Panc1 (cell line): Measurements from ENCODE around the gene TSKS.

Experiments used
- POLR2AphosphoS5 ChIP-seq: IDR thresholded peaks from 2 replicates; pipeline ENCODE4 v1.6.1; 2012; ENCODE audit warnings: mild to moderate bottlenecking, low read depth, low read length, moderate library complexity
- TCF7L2 ChIP-seq: IDR thresholded peaks from 2 replicates; pipeline ENCODE4 v1.6.1; 2011; ENCODE audit warnings: mild to moderate bottlenecking, low read depth, low read length, inconsistent platforms
- TF ChIP-seq, protein P1 (sequence below): fragments of 450-650 bp; IDR thresholded peaks from 2 replicates; pipeline ENCODE4 v1.5.1; 2017; ENCODE audit warnings: mild to moderate bottlenecking
- TF ChIP-seq, protein P2 (sequence below), 2 experiments: IDR thresholded peaks; 2 replicates each; pipeline ENCODE4 v1.6.1; 2011 to 2012; ENCODE audit warnings: low read depth in 2 of 2, control low read depth in 1 of 2, low read length in 1 of 2, mild to moderate bottlenecking in 1 of 2, moderate library complexity in 1 of 2; ENCODE audit not compliant: insufficient read depth in 1 of 2

DNA sequence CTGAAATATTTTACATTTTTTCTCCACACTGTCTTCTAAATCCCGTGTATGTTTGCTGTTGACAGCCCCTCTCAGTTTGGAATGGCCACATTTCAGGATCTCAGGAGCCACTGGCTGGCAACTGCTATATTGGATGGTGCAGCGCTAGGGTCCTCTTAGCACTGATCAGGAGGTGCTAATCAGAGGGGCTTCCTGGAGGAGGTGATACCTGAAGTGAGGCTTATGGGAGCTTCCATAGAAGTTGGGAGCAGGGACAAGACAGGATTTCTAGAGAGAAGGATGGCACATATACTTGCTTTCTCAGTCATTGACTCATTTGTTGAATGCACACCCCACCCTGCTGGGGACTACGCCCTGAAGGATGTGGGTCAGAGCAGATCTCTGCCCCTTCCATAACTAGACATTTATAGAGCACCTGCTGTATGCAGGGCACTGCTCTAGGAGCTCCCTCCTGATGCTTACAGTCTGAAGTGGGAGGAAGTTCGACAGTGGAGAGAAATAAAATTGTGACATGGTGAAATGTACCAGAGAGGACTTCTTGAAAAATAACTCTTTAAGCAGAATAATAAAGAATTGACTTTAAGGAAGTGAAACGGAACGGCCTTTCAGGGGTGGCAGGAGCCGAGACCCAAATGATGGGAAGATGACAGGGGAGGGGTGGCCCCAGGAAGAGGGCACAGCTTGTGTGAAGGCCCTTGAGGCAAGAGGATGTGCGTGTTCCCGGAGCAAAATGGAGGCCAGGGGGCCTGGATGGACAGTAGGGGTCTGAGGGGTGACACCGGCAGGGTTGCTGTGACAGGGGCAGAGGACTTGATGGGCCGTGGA, 16.8 kb upstream of the TSKS start:
- TF ChIP-seq, protein P1, sequence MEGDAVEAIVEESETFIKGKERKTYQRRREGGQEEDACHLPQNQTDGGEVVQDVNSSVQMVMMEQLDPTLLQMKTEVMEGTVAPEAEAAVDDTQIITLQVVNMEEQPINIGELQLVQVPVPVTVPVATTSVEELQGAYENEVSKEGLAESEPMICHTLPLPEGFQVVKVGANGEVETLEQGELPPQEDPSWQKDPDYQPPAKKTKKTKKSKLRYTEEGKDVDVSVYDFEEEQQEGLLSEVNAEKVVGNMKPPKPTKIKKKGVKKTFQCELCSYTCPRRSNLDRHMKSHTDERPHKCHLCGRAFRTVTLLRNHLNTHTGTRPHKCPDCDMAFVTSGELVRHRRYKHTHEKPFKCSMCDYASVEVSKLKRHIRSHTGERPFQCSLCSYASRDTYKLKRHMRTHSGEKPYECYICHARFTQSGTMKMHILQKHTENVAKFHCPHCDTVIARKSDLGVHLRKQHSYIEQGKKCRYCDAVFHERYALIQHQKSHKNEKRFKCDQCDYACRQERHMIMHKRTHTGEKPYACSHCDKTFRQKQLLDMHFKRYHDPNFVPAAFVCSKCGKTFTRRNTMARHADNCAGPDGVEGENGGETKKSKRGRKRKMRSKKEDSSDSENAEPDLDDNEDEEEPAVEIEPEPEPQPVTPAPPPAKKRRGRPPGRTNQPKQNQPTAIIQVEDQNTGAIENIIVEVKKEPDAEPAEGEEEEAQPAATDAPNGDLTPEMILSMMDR: no peak
- TF ChIP-seq, protein P2, sequence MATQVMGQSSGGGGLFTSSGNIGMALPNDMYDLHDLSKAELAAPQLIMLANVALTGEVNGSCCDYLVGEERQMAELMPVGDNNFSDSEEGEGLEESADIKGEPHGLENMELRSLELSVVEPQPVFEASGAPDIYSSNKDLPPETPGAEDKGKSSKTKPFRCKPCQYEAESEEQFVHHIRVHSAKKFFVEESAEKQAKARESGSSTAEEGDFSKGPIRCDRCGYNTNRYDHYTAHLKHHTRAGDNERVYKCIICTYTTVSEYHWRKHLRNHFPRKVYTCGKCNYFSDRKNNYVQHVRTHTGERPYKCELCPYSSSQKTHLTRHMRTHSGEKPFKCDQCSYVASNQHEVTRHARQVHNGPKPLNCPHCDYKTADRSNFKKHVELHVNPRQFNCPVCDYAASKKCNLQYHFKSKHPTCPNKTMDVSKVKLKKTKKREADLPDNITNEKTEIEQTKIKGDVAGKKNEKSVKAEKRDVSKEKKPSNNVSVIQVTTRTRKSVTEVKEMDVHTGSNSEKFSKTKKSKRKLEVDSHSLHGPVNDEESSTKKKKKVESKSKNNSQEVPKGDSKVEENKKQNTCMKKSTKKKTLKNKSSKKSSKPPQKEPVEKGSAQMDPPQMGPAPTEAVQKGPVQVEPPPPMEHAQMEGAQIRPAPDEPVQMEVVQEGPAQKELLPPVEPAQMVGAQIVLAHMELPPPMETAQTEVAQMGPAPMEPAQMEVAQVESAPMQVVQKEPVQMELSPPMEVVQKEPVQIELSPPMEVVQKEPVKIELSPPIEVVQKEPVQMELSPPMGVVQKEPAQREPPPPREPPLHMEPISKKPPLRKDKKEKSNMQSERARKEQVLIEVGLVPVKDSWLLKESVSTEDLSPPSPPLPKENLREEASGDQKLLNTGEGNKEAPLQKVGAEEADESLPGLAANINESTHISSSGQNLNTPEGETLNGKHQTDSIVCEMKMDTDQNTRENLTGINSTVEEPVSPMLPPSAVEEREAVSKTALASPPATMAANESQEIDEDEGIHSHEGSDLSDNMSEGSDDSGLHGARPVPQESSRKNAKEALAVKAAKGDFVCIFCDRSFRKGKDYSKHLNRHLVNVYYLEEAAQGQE (IDR thresholded peaks at IDR 0.05; ENCODE audit: insufficient read depth in 1 of 2, low read depth in 2 of 2, low read length in 1 of 2): no peak
- no peak for TF ChIP-seq TCF7L2
- no peak for TF ChIP-seq POLR2AphosphoS5
